Progenitor cell of endocrine pancreas (in vitro differentiated cells): ENCODE measurements around the gene ASAP2. TPM values are rescaled to one million over a fixed set of nuclear protein-coding genes. Genes with fewer than 3 reads are reported as not detected.

Experiments
- DNase-seq: peaks from one replicate; pipeline ENCODE4 v3.0.0; 2021; ENCODE audit warnings: low spot score; ENCODE audit not compliant: unreplicated experiment
- H3K27ac Mint-ChIP-seq: 2 replicates; pipeline ENCODE4 v1.8.0; 2021; ENCODE audit warnings: mild to moderate bottlenecking, moderate library complexity, mixed read lengths
- H3K27me3 Mint-ChIP-seq: 2 replicates; pipeline ENCODE4 v1.8.0; 2021; ENCODE audit warnings: mixed read lengths
- H3K36me3 Mint-ChIP-seq: 2 replicates; pipeline ENCODE4 v1.8.0; 2022; ENCODE audit warnings: mixed read lengths; ENCODE audit not compliant: insufficient read depth
- H3K4me1 Mint-ChIP-seq: 2 replicates; pipeline ENCODE4 v1.8.0; 2021; ENCODE audit warnings: low read depth, mixed read lengths
- H3K4me3 Mint-ChIP-seq: 2 replicates; pipeline ENCODE4 v1.8.0; 2021; ENCODE audit warnings: low read depth, mild to moderate bottlenecking, moderate library complexity, mixed read lengths
- H3K9me3 Mint-ChIP-seq: 2 replicates; pipeline ENCODE4 v1.8.0; 2021; ENCODE audit warnings: low read depth, mixed read lengths
- CTCF ChIP-seq: fragments of 200-600 bp; sonication (generic); IDR thresholded peaks from one replicate; pipeline ENCODE4 v1.5.0; 2021; ENCODE audit warnings: antibody characterized with exemption, mild to moderate bottlenecking; ENCODE audit not compliant: unreplicated experiment
- total RNA-seq: library from RNA; stranded (reverse); gene quantifications from 2 replicates; pipeline ENCODE4 v1.2.1, GENCODE V29; 2021

Gene ASAP2
- total RNA-seq, 1 donor from 2014 or later = 65.4 TPM

GRCh38 chr2:9278439-9278838, 71.8 kb downstream of the ASAP2 start:
- no peaks in the 10 kb centered on the region for H3K9me3 Mint-ChIP-seq
- no peak for TF ChIP-seq CTCF
- peaks cover 7% of the 10 kb centered on the region for H3K36me3 Mint-ChIP-seq
- H3K4me1 Mint-ChIP-seq = peaks cover 38% of the 10 kb centered on the region
- H3K27ac Mint-ChIP-seq = peak overlapping the region; percentile 67
- no peak for DNase-seq
- no peak overlapping the region for H3K4me3 Mint-ChIP-seq
- H3K27me3 Mint-ChIP-seq = no peaks in the 10 kb centered on the region

- H3K27ac Mint-ChIP-seq = no peak overlapping the region
- H3K4me3 Mint-ChIP-seq = no peak overlapping the region
- TF ChIP-seq CTCF = no peak
- no peaks in the 10 kb centered on the region for H3K9me3 Mint-ChIP-seq
- no peak for DNase-seq
- H3K27me3 Mint-ChIP-seq = no peaks in the 10 kb centered on the region
- H3K4me1 Mint-ChIP-seq = peaks cover 34% of the 10 kb centered on the region
- H3K36me3 Mint-ChIP-seq = peaks cover 8% of the 10 kb centered on the region
These were observed 72.8 kb downstream of the ASAP2 start for GRCh38 chr2:9279426-9279825.

GRCh38 chr2:9280224-9280623, 73.6 kb downstream of the ASAP2 start:
- Mint-ChIP-seq H3K27me3 (no peaks in the 10 kb centered on the region), H3K27ac (no peak overlapping the region), H3K4me3 (no peak overlapping the region), H3K9me3 (no peaks in the 10 kb centered on the region), H3K36me3 (peaks cover 10% of the 10 kb centered on the region), H3K4me1 (peaks cover 34% of the 10 kb centered on the region)
- no peak for DNase-seq
- no peak for TF ChIP-seq CTCF

- Mint-ChIP-seq H3K27me3 (no peaks in the 10 kb centered on the region), H3K27ac (peak overlapping the region; percentile 78), H3K4me3 (no peak overlapping the region), H3K36me3 (peaks cover 10% of the 10 kb centered on the region), H3K9me3 (no peaks in the 10 kb centered on the region), H3K4me1 (peaks cover 28% of the 10 kb centered on the region)
- no peak for TF ChIP-seq CTCF
- no peak for DNase-seq
These were observed 74.5 kb downstream of the ASAP2 start for GRCh38 chr2:9281145-9281544.

GRCh38 chr2:9282128-9283112, 75.8 kb downstream of the ASAP2 start:
- Mint-ChIP-seq H3K27ac (peak overlapping the region; percentile 78), H3K36me3 (peaks cover 10% of the 10 kb centered on the region), H3K27me3 (no peaks in the 10 kb centered on the region), H3K9me3 (no peaks in the 10 kb centered on the region), H3K4me1 (peaks cover 27% of the 10 kb centered on the region), H3K4me3 (no peak overlapping the region)
- TF ChIP-seq CTCF = no peak
- no peak for DNase-seq
